GM10248 (cell line): Measurements from ENCODE around the gene KCNK5.

Experiments
- CTCF ChIA-PET: fragments of 300-600 bp; sonication (Branson Sonifier 250); formaldehyde crosslinking; extraction: SDS; loops from one replicate; lab custom pipeline; 2021; ENCODE audit warnings: antibody characterized with exemption; lab: Yijun Ruan, JAX
- POLR2A ChIA-PET: fragments of 350-650 bp; sonication (Branson Sonifier 250); formaldehyde crosslinking; extraction: SDS; loops from one replicate; lab custom pipeline; 2020; ENCODE audit warnings: antibody characterized with exemption; lab: Yijun Ruan, JAX
- DNase-seq: peaks from one replicate; pipeline ENCODE4 v3.0.0; 2012; ENCODE audit errors: extremely low spot score
- CTCF ChIP-seq: IDR thresholded peaks from 2 replicates; pipeline ENCODE4 v1.5.1; 2012; ENCODE audit warnings: mild to moderate bottlenecking, low read depth; ENCODE audit errors: extremely low read depth, missing control alignments, control extremely low read depth

KCNK5 gene

GRCh38 chr6:39225946-39226437 is 3.3 kb downstream of the KCNK5 start:
- DNase-seq: no peak
- CTCF ChIA-PET: no interaction called here
- TF ChIP-seq CTCF: no peak
- POLR2A ChIA-PET: interaction anchor here (0.7 kb wide), 1 partner anchor 1145 kb away, joined by 3 read pairs; no protein-coding TSS in a partner anchor

- ChIA-PET POLR2A (interaction anchor here (0.7 kb wide), 1 partner anchor 1145 kb away, joined by 3 read pairs; no protein-coding TSS in a partner anchor), CTCF (no interaction called here)
- no peak for DNase-seq
- TF ChIP-seq CTCF: no peak
Measured at GRCh38 chr6:39225543-39225942, 3.7 kb downstream of the KCNK5 start.

- no peak for DNase-seq
- CTCF ChIA-PET: interaction anchor here (1.1 to 1.4 kb wide), 2 partner anchors 9 to 78 kb away, joined by 3 read pairs; no protein-coding TSS in a partner anchor
- no peak for TF ChIP-seq CTCF
- POLR2A ChIA-PET: interaction anchor here (0.6 kb wide), 1 partner anchor 15 kb away, joined by 4 read pairs; no protein-coding TSS in a partner anchor
Measured at GRCh38 chr6:39224523-39225182, 4.6 kb downstream of the KCNK5 start.

GRCh38 chr6:39224011-39224410 is 5.3 kb downstream of the KCNK5 start:
- TF ChIP-seq CTCF: no peak
- no peak for DNase-seq
- ChIA-PET CTCF (interaction anchor here (1.1 to 1.4 kb wide), 2 partner anchors 10 to 79 kb away, joined by 3 read pairs; no protein-coding TSS in a partner anchor), POLR2A (interaction anchor here (0.6 kb wide), 1 partner anchor 16 kb away, joined by 4 read pairs; no protein-coding TSS in a partner anchor)

GRCh38 chr6:39223555-39223954 is 5.7 kb downstream of the KCNK5 start:
- ChIA-PET POLR2A (no interaction called here), CTCF (interaction anchor here (1.1 to 1.4 kb wide), 2 partner anchors 10 to 79 kb away, joined by 3 read pairs; no protein-coding TSS in a partner anchor)
- DNase-seq: no peak
- no peak for TF ChIP-seq CTCF

GRCh38 chr6:39223061-39223460 is 6.2 kb downstream of the KCNK5 start:
- ChIA-PET POLR2A (no interaction called here), CTCF (interaction anchor here (0.9 to 1.4 kb wide), 5 partner anchors 10 to 80 kb away, joined by 3 to 4 read pairs (median 3); no protein-coding TSS in a partner anchor)
- TF ChIP-seq CTCF: no peak
- DNase-seq: no peak
